ENCODE results near the gene AACS. TPM values are rescaled to one million over a fixed set of nuclear protein-coding genes. Genes with fewer than 3 reads are reported as not detected.
A peak's percentile ranks its signal among the peaks of the same experiment; 100 is the strongest.
"Not testable (repeated sequence)": the region's sequence is repeated elsewhere in the genome, so short reads cannot be mapped to it uniquely, and the experiment has no call there.

Gene AACS
- total RNA-seq, 1 experiment from 2014 or later: 54.0 TPM

- TF ChIP-seq ZSCAN18 (CRISPR knock-in tag; IDR thresholded peaks at IDR 0.05) (no peak), RORB (CRISPR knock-in tag; IDR thresholded peaks at IDR 0.05) (no peak), USF2 (CRISPR knock-in tag; IDR thresholded peaks at IDR 0.05) (no peak), CTCF (IDR thresholded peaks at IDR 0.05) (no peak), E2F1 (CRISPR knock-in tag; IDR thresholded peaks at IDR 0.05) (no peak), USF1 (CRISPR knock-in tag; IDR thresholded peaks at IDR 0.05) (no peak)
Measured at GRCh38 chr12:125072496-125072895, 7.3 kb downstream of the AACS start (continued).

GRCh38 chr12:125074294-125074693, 9.1 kb downstream of the AACS start:
- H3K4me3 Mint-ChIP-seq; H3K9me3 Mint-ChIP-seq; DNase-seq (ENCODE audit: low spot score); ATAC-seq; H3K4me1 Mint-ChIP-seq; H3K27me3 Mint-ChIP-seq (ENCODE audit: low read depth); H3K27ac Mint-ChIP-seq; POLR2A ChIA-PET: not testable (repeated sequence)
- CTCF ChIA-PET: interaction anchor here (0.7 kb wide), 1 partner anchor 53 kb away, joined by 3 read pairs; no protein-coding TSS in a partner anchor
- peaks cover 53% of the 10 kb centered on the region for H3K36me3 Mint-ChIP-seq

- ChIA-PET CTCF (interaction anchor here (0.7 to 1.1 kb wide), 2 partner anchors 62 to 83 kb away, joined by 3 to 4 read pairs; partner anchors contain the start of gene BRI3BP), POLR2A (interaction anchor here (0.7 kb wide), 1 partner anchor 166 kb away, joined by 5 read pairs; no protein-coding TSS in a partner anchor)
- TF ChIP-seq ZNF121 (CRISPR knock-in tag; IDR thresholded peaks at IDR 0.05) (no peak), CTCF (IDR thresholded peaks at IDR 0.05) (no peak), JAZF1 (CRISPR knock-in tag; IDR thresholded peaks at IDR 0.05) (no peak), MXD4 (CRISPR knock-in tag; IDR thresholded peaks at IDR 0.05; ENCODE audit: borderline replicate concordance) (no peak), TEAD4 (CRISPR knock-in tag; IDR thresholded peaks at IDR 0.05) (no peak)
- H3K4me3 Mint-ChIP-seq: no peak overlapping the region
- DNase-seq (ENCODE audit: low spot score) (no peak), ATAC-seq (no peak)
- H3K36me3 Mint-ChIP-seq: peaks cover 58% of the 10 kb centered on the region
- no peaks in the 10 kb centered on the region for H3K9me3 Mint-ChIP-seq
- H3K4me1 Mint-ChIP-seq: no peaks in the 10 kb centered on the region
- H3K27me3 Mint-ChIP-seq (ENCODE audit: low read depth): no peaks in the 10 kb centered on the region
- H3K27ac Mint-ChIP-seq: no peak overlapping the region
Measured at GRCh38 chr12:125076103-125076502, 10.9 kb downstream of the AACS start.

- H3K27ac Mint-ChIP-seq: peak overlapping the region; percentile 33
- TF ChIP-seq USF2 (CRISPR knock-in tag; IDR thresholded peaks at IDR 0.05): no peak
- TF ChIP-seq AFF4 (CRISPR knock-in tag; IDR thresholded peaks at IDR 0.05; ENCODE audit: borderline replicate concordance): no peak
- no peak for TF ChIP-seq MAX (CRISPR knock-in tag; IDR thresholded peaks at IDR 0.05)
- no peak for TF ChIP-seq NR3C1 (CRISPR knock-in tag; conservative IDR thresholded peaks at IDR 0.05; ENCODE audit: low read depth)
- TF ChIP-seq ZNF317 (CRISPR knock-in tag; IDR thresholded peaks at IDR 0.05; ENCODE audit: borderline replicate concordance, low read depth): no peak
- no peak for TF ChIP-seq USF1 (CRISPR knock-in tag; IDR thresholded peaks at IDR 0.05)
Measured at GRCh38 chr12:125079084-125079483, 13.8 kb downstream of the AACS start.

More at GRCh38 chr12:125079084-125079483, 13.8 kb downstream of the AACS start:
- no peak for ATAC-seq
- H3K9me3 Mint-ChIP-seq: no peaks in the 10 kb centered on the region
- no peak for DNase-seq (ENCODE audit: low spot score)
- H3K27me3 Mint-ChIP-seq (ENCODE audit: low read depth): no peaks in the 10 kb centered on the region
- POLR2A ChIA-PET: no interaction called here
- CTCF ChIA-PET: interaction anchor here (0.7 kb wide), 1 partner anchor 139 kb away, joined by 3 read pairs; no protein-coding TSS in a partner anchor
- H3K4me1 Mint-ChIP-seq: no peaks in the 10 kb centered on the region
- H3K36me3 Mint-ChIP-seq: peaks cover 57% of the 10 kb centered on the region
- no peak overlapping the region for H3K4me3 Mint-ChIP-seq

Data from WTC11 (cell line).